Body of pancreas (tissue), 4 donors: Measurements from ENCODE around the gene CHTF8. TPM values are rescaled to one million over a fixed set of nuclear protein-coding genes. Genes with fewer than 3 reads are reported as not detected.
A peak's percentile ranks its signal among the peaks of the same experiment; 100 is the strongest.

Experiments used
- ATAC-seq: fragments of 150-250 bp; one replicate; pipeline ENCODE4 v1.9.1; 2016
- DNase-seq, 4 donors: peaks; one replicate each; pipeline ENCODE4 v3.0.0-alpha.2; 2019
- H3K27ac ChIP-seq, 4 donors: fragments of 200-600 bp; sonication (generic); 1 replicate in 3 of 4; 2 replicates in 1 of 4; pipeline versions ENCODE4 v1.5.1 to v1.6.1; 2016 to 2019; ENCODE audit warnings: mild to moderate bottlenecking in 1 of 4, mixed read lengths in 1 of 4, moderate library complexity in 1 of 4
- H3K27me3 ChIP-seq, 2 donors: fragments of 200-600 bp; sonication (generic); one replicate each; pipeline ENCODE4 v1.6.0; 2016; ENCODE audit warnings: mild to moderate bottlenecking in 1 of 2
- H3K36me3 ChIP-seq, 2 donors: fragments of 200-600 bp; sonication (generic); replicated peaks in 1 of 2; 2 replicates each; pipeline ENCODE4 v1.5.1; 2016; ENCODE audit warnings: low read depth in 2 of 2; ENCODE audit not compliant: insufficient read depth in 1 of 2
- H3K4me1 ChIP-seq: fragments of 200-600 bp; sonication (generic); one replicate; pipeline ENCODE4 v1.6.0; 2016
- H3K4me3 ChIP-seq, 2 donors: fragments of 200-600 bp; sonication (generic); 1 replicate in 1 of 2; 2 replicates in 1 of 2; pipeline ENCODE4 v1.5.1; 2016 to 2019
- H3K9me3 ChIP-seq, 3 donors: fragments of 200-600 bp; sonication (generic); 1 replicate in 2 of 3; 2 replicates in 1 of 3; pipeline ENCODE4 v1.5.1; 2016
- POLR2A ChIP-seq, 3 donors: fragments of 450-650 bp; IDR thresholded peaks; one replicate each; pipeline ENCODE4 v1.6.1; 2016; ENCODE audit warnings: antibody characterized with exemption in 3 of 3, mild to moderate bottlenecking in 2 of 3
- WGBS, 2 donors: methylation state at CpG; one replicate each; pipeline ENCODE4 v1.1.5; 2017; 5-methylcytosine and 5-hydroxymethylcytosine counted together
- intact Hi-C: fragments of 100-400 bp; cut with DNase I; formaldehyde crosslinking; loops from one replicate; pipeline ENCODE4 v1.15.1; 2023
- total RNA-seq, 2 donors: library from RNA; depleted of rRNA; stranded (reverse); fragments of >200 nt; gene quantifications; one replicate each; pipeline ENCODE4 v1.1.0, GENCODE V29; 2016
- TF ChIP-seq, protein P1 (sequence below), 7 experiments: fragments of 450-650 bp in 4 of 7; fragments of 200-600 bp in 3 of 7; sonication (generic) in 3 of 7; IDR thresholded peaks; one replicate each; pipeline ENCODE4 v1.5.1; 2016 to 2019; ENCODE audit warnings: antibody characterized with exemption in 7 of 7

The CHTF8 gene
- total RNA-seq, 2 donors from 2014 or later, result 35.3 to 39.4 TPM

GRCh38 chr16:69089091-69089910 is 43.1 kb downstream of the CHTF8 start:
- H3K27ac ChIP-seq, result peak overlapping the region; percentile 26 to 53 (median 40)
- WGBS, 2 donors, result 30 to 36% methylated on average over 10 to 16 of the region's 16 CpGs
- H3K27me3 ChIP-seq, result no peaks in the 10 kb centered on the region
- H3K4me3 ChIP-seq, result no peak overlapping the region
- peak; percentile 24 to 47 (median 46) for DNase-seq
- ATAC-seq, result peak; percentile 76
- no peaks in the 10 kb centered on the region for H3K36me3 ChIP-seq
- no peak for TF ChIP-seq POLR2A (IDR thresholded peaks at IDR 0.05)
- TF ChIP-seq, protein P1, sequence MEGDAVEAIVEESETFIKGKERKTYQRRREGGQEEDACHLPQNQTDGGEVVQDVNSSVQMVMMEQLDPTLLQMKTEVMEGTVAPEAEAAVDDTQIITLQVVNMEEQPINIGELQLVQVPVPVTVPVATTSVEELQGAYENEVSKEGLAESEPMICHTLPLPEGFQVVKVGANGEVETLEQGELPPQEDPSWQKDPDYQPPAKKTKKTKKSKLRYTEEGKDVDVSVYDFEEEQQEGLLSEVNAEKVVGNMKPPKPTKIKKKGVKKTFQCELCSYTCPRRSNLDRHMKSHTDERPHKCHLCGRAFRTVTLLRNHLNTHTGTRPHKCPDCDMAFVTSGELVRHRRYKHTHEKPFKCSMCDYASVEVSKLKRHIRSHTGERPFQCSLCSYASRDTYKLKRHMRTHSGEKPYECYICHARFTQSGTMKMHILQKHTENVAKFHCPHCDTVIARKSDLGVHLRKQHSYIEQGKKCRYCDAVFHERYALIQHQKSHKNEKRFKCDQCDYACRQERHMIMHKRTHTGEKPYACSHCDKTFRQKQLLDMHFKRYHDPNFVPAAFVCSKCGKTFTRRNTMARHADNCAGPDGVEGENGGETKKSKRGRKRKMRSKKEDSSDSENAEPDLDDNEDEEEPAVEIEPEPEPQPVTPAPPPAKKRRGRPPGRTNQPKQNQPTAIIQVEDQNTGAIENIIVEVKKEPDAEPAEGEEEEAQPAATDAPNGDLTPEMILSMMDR (IDR thresholded peaks at IDR 0.05), result no peak
- peaks cover 14% of the 10 kb centered on the region for H3K4me1 ChIP-seq
- no peaks in the 10 kb centered on the region for H3K9me3 ChIP-seq
- intact Hi-C loops, result no loop called here

- H3K4me3 ChIP-seq, result no peak overlapping the region
- intact Hi-C loops, result no loop called here
- no peak for TF ChIP-seq POLR2A (IDR thresholded peaks at IDR 0.05)
- TF ChIP-seq, protein P1 (IDR thresholded peaks at IDR 0.05), result no peak
- ATAC-seq (no peak), DNase-seq (no peak)
- H3K27me3 ChIP-seq, result no peaks in the 10 kb centered on the region
- no peaks in the 10 kb centered on the region for H3K9me3 ChIP-seq
- H3K27ac ChIP-seq, result peak overlapping the region in 2 of 4 donors; percentile 34 to 53
- no peaks in the 10 kb centered on the region for H3K36me3 ChIP-seq
- peaks cover 14% of the 10 kb centered on the region for H3K4me1 ChIP-seq
- 77 to 87% methylated on average over 4 of the region's 4 CpGs for WGBS, 2 donors
These were observed 43.7 kb downstream of the CHTF8 start for GRCh38 chr16:69088684-69089083.

GRCh38 chr16:69087161-69087581 is 45.2 kb downstream of the CHTF8 start:
- no peak overlapping the region for H3K27ac ChIP-seq
- no peaks in the 10 kb centered on the region for H3K36me3 ChIP-seq
- H3K4me3 ChIP-seq, result no peak overlapping the region
- H3K4me1 ChIP-seq, result peaks cover 14% of the 10 kb centered on the region
- ATAC-seq (no peak), DNase-seq (no peak)
- no peaks in the 10 kb centered on the region for H3K27me3 ChIP-seq
- no peak for TF ChIP-seq POLR2A (IDR thresholded peaks at IDR 0.05)
- TF ChIP-seq, protein P1 (IDR thresholded peaks at IDR 0.05), result no peak
- intact Hi-C loops, result no loop called here
- no peaks in the 10 kb centered on the region for H3K9me3 ChIP-seq
- WGBS, 2 donors, result 65 to 70% methylated on average over 3 of the region's 3 CpGs

- Histone ChIP-seq H3K4me1 (peaks cover 14% of the 10 kb centered on the region), H3K27me3 (no peaks in the 10 kb centered on the region), H3K4me3 (no peak overlapping the region), H3K9me3 (no peaks in the 10 kb centered on the region), H3K36me3 (no peaks in the 10 kb centered on the region), H3K27ac (no peak overlapping the region)
- TF ChIP-seq POLR2A (IDR thresholded peaks at IDR 0.05), result no peak
- TF ChIP-seq, protein P1 (IDR thresholded peaks at IDR 0.05), result no peak
- WGBS, 2 donors, result 68 to 80% methylated on average over 5 of the region's 5 CpGs
- intact Hi-C loops, result no loop called here
- ATAC-seq, result no peak
- DNase-seq, result no peak
These were observed 47.2 kb downstream of the CHTF8 start for GRCh38 chr16:69085032-69085695.
